ENCODE data around the gene RGS1. TPM values are rescaled to one million over a fixed set of nuclear protein-coding genes. Genes with fewer than 3 reads are reported as not detected.
A peak's percentile ranks its signal among the peaks of the same experiment; 100 is the strongest.
"Not testable (repeated sequence)": the region's sequence is repeated elsewhere in the genome, so short reads cannot be mapped to it uniquely, and the experiment has no call there.

The RGS1 gene, protein sequence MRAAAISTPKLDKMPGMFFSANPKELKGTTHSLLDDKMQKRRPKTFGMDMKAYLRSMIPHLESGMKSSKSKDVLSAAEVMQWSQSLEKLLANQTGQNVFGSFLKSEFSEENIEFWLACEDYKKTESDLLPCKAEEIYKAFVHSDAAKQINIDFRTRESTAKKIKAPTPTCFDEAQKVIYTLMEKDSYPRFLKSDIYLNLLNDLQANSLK
- 1 to 10 TPM in 3 of 4 donors, under 1 TPM in 1; 0.68 to 8.0 (median 3.2) TPM for polyA plus RNA-seq (ENCODE audit: insufficient read length in 4 of 4)

DNA sequence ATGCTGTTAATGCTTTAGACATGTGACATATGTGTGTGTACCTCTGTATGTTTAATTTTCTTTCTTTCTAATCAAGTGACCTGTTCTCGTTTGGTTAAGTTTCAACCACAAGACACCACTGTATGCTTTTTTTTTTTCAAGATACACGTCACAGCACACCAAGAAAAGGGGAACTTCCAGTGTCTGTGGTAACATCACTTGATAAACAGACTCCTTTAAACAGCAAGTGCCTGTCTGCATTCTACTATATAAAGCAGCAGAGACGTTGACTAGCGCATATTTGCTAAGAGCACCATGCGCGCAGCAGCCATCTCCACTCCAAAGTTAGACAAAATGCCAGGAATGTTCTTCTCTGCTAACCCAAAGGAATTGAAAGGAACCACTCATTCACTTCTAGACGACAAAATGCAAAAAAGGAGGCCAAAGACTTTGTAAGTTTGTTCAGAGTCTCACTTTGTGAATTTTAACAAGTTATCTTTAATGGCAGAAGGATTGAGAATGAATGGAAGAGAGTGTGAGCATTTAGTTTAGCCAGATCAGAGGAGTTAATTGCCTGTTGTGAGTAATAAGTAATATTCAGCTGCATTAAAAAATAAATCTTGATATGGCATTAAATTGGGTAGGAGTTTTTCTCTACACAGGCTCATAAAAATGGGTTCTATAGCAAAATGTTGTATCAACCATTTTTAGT lies at the start of gene RGS1:
TSS of gene RGS1 (plus strand) at position 275 of the 691 bp plus-strand sequence. CDS start at position 295, 20 bp downstream.
- DNase-seq (ENCODE audit: low read depth in 4 of 4, low spot score in 2 of 4), result no peak

DNA sequence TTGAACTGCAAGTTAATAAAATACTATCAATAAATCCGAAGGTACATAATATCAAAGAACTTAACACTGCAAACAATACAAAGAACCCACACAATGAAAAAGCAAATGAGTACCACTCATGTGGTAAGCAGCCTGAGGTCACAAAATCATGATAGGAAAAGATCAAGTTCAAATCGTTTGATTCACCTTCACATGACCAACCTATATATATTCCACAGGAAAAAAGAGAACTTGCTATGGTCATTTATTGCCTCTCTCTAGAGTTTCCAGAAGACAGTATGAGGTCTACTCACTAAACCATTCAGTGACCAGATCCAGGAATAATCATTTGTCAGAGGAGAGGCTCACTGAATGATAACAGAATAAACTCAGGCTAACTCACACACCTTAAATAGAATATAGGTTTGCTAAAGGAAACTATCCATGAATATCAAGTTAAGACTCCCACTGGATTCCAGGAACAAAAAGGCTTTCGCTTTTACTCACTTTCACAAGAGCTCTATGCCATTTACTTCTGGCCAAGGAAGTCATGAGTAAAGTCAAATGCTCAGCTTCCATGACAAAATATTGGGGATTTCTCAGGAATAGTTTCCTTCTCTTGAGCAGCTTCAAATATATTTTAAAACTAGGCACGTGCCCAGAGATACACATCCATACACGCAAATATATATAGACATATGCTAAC lies 48.3 kb upstream of the RGS1 start:
- DNase-seq (ENCODE audit: low read depth in 4 of 4, low spot score in 2 of 4), result no peak

GRCh38 chr1:192527950-192528349 lies 47.6 kb upstream of the RGS1 start:
- no peak for DNase-seq (ENCODE audit: low read depth in 4 of 4, low spot score in 2 of 4)

- DNase-seq (ENCODE audit: low read depth in 4 of 4, low spot score in 2 of 4), result no peak
These were observed 46.4 kb upstream of the RGS1 start for GRCh38 chr1:192529031-192529755.

DNA sequence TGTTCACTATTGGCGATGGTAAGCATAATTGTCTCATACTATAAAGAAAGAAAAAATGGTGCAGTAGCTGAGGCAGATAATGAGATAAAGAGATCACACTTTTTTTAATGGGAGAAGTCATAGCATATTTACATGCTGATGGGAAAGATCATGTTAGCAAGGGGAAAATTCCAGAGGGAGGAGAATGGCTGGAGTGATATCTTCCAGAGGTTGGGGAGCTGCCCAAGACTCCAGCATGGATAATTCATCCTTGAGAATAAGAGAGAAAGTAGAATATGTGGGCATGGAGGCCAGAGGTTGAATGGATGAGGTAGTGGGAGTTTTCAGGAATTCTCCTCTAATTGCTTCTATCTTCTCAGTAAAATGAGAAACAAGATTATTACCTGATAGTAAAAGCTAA lies 45.8 kb upstream of the RGS1 start:
- DNase-seq (ENCODE audit: low read depth in 4 of 4, low spot score in 2 of 4), result no peak

DNA sequence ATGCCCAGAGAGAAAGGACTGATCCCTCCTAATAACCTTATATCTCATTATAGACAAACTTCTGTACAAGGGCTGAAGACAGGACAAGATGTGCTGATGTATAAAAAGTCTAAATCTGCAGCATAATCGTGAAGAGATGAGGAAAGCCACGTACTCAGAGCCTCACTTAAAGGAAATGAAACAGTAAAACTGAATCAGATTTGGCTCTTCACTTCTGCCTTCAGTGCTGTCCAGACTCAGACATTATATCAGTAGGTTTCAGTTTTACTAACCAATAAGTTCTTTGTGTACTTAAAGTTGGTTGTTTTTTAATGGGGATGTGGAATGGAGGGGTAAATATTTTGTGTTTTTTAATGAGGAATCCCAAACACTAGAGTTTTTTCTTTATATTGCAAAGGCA lies 45.3 kb upstream of the RGS1 start:
- DNase-seq (ENCODE audit: low read depth in 4 of 4, low spot score in 2 of 4), result no peak

DNA sequence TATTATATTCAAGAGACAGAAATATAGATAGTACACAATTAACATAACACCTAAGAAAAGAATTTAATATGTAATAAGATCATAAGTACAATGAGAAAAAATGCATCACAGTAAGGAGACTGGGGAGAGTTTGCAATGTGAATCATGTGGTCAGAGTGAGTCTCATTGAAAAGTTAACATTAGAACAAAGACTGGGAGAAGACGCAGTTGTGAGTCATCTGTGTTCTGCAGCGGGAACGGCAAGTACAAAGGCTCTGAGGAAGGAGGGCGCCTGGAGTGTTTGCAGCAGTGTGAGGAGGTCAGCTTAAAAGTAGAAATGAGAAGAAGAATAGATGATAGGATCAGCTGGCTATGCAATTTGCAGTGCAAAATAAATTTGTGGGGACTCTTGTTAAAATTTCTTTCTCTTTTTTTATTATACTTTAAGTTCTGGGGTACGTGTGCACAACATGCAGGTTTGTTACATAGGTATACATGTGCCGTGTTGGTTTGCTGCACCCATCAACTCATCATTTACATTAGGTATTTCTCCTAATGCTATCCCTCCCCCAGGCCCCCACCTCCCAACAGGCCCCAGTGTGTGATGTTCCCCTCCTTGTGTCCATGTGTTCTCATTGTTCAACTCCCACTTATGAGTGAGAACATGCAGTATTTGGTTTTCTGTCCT lies 44.4 kb upstream of the RGS1 start:
- not testable (repeated sequence) for DNase-seq (ENCODE audit: low read depth in 4 of 4, low spot score in 2 of 4)

DNA sequence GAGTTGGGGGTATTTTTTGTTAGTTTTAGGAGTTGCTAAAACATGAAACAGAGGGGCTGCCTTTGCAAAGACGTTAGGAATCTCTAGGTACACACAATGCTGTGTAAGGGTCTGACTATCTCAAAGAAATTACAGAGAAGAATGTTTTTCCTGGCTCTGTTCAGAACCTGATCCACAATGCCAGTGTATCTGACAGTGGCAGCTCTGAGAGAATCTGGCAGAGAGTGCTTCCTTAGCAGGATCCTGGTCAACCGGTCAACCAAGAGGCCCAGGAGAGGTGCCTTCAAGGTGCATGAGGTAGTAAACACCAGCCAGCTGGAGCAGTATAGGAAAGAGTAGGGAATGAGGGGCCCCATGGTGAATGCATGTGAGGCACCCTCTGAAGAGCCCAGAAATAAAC lies 40.9 kb upstream of the RGS1 start:
- DNase-seq (ENCODE audit: low read depth in 4 of 4, low spot score in 2 of 4), result no peak

DNA sequence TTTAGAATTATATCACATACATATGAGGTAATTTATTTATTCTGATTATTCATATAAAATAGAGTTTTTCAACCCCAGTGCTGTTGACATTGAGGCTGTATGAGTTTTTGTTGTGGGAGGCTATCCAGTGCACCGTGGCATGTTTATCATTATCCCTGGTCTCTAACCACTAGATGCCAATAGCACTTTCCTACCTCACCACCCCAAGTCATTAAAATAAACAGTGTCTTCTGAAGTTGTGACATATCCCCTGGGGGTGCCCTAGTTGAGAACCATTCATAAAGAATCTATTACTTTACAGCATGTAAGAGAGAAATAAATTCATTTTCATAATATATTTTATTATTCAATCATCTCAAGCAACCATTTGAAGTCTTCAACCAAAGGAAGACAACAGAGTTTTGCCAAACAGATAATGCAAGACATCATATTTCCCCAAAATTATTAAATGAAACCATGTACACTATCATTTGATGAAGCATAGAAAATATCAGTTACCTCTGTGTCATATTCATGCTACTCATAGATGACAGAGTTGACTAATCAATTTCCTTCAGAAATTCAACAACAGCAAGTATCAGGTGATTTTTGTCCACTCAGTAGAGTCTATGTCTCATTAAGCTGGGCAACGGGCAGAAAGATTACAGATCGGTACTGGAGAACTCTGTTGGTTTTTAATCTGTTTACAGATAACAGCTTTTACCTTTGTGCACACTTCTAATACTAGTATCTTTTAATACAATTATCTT lies 39.5 kb upstream of the RGS1 start:
- DNase-seq (ENCODE audit: low read depth in 4 of 4, low spot score in 2 of 4), result no peak

GRCh38 chr1:192538407-192539296 lies 36.9 kb upstream of the RGS1 start:
- DNase-seq (ENCODE audit: low read depth in 4 of 4, low spot score in 2 of 4), result peak in 1 of 4 donors; percentile 28

- DNase-seq (ENCODE audit: low read depth in 4 of 4, low spot score in 2 of 4), result peak; percentile 50 to 75 (median 60)
These were observed 36.1 kb upstream of the RGS1 start for GRCh38 chr1:192539297-192540092.

- no peak for DNase-seq (ENCODE audit: low read depth in 4 of 4, low spot score in 2 of 4)
These were observed 32.1 kb upstream of the RGS1 start for GRCh38 chr1:192543445-192543844.

GRCh38 chr1:192545896-192546521 lies 29.6 kb upstream of the RGS1 start:
- no peak for DNase-seq (ENCODE audit: low read depth in 4 of 4, low spot score in 2 of 4)

- no peak for DNase-seq (ENCODE audit: low read depth in 4 of 4, low spot score in 2 of 4)
These were observed 28.9 kb upstream of the RGS1 start for GRCh38 chr1:192546596-192547190.

DNA sequence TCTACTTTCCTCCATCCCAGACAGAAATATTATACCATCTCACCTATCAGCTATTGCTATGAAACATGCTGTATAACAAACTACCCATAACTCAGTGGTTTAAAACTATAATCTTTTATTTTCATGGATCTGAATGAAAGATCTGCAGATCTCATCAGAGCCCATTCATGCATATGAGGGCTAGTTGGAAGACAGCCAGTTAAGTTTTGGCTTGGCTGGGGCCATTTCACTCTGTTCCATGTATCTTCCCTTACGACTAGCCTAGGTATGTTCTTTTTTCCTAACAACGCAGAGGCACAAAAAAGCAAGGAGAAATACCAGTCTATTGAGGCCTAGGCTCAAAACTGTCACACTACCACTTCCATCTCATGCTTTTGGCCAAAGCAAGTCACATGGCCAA lies 28.1 kb upstream of the RGS1 start:
- no peak for DNase-seq (ENCODE audit: low read depth in 4 of 4, low spot score in 2 of 4)

- no peak for DNase-seq (ENCODE audit: low read depth in 4 of 4, low spot score in 2 of 4)
These were observed 25.6 kb upstream of the RGS1 start for GRCh38 chr1:192549937-192550336.

DNA sequence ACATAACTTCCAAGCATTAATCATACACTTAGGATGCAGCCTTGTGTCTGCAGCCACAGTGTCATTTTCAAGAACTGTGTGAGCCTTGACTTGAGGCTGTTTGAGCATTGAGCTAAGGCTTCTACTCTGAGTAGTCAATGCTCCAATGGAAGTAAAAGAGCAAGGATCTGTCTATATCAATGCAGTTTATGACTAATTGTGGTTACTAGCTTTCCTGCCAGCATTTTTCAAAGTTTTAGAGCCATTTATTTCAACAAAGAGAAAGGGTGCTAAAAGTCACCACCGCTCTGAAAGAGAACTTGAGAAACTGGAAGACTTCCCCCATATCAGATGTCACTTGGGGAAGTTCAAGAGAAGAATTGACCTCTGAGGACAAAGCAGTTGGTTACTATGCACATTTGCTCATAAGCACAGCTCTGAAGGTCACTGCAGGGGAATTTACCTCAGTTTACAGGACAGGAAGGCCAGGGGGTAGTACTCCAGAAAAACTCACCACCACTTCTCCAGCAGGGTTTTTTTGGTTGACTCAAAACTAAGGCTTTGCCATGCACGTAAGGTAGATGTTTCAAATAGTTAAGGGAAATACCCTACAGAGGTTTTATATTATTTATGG lies 24.5 kb upstream of the RGS1 start:
- no peak for DNase-seq (ENCODE audit: low read depth in 4 of 4, low spot score in 2 of 4)
